Thyroid gland (tissue), 4 donors: ENCODE measurements around the gene ADAMTS16.

Experiments
- CTCF ChIP-seq, 6 experiments: fragments of 200-600 bp in 3 of 6; fragments of 450-650 bp in 3 of 6; sonication (generic) in 3 of 6; IDR thresholded peaks; one replicate each; pipeline ENCODE4 v1.5.1; 2016 to 2019; ENCODE audit warnings: antibody characterized with exemption in 6 of 6, mild to moderate bottlenecking in 2 of 6, inconsistent platforms in 1 of 6, moderate library complexity in 1 of 6
- POLR2A ChIP-seq, 2 donors: fragments of 450-650 bp; IDR thresholded peaks; one replicate each; pipeline ENCODE4 v1.6.1; 2017; ENCODE audit warnings: antibody characterized with exemption in 2 of 2, mild to moderate bottlenecking in 2 of 2, moderate library complexity in 1 of 2

- TF ChIP-seq CTCF (IDR thresholded peaks at IDR 0.05) (no peak), POLR2A (IDR thresholded peaks at IDR 0.05) (no peak)
These were observed 133.8 kb downstream of the ADAMTS16 start for GRCh38 chr5:5273976-5274375.
